Karpas-422 (cell line): ENCODE data around the gene ZFHX3. TPM values are rescaled to one million over a fixed set of nuclear protein-coding genes. Genes with fewer than 3 reads are reported as not detected.

Source experiments
- DNase-seq: peaks from one replicate; pipeline ENCODE4 v3.0.0-alpha.2; 2015
- H2AFZ ChIP-seq: fragments of 200-600 bp; sonication (generic); 2 replicates; pipeline ENCODE4 v1.6.1; 2014; ENCODE audit warnings: antibody characterized with exemption, low read length, mixed read lengths
- H3K27ac ChIP-seq: fragments of 200-600 bp; sonication (generic); 2 replicates; pipeline ENCODE4 v1.5.1; 2014; ENCODE audit warnings: mild to moderate bottlenecking, low read length, moderate library complexity
- H3K27me3 ChIP-seq: fragments of 200-600 bp; sonication (generic); 2 replicates; pipeline ENCODE4 v1.6.1; 2014; ENCODE audit warnings: low read length, mixed read lengths
- H3K36me3 ChIP-seq: fragments of 200-600 bp; sonication (generic); 2 replicates; pipeline ENCODE4 v1.6.1; 2014; ENCODE audit warnings: low read length, mixed read lengths; ENCODE audit not compliant: insufficient read depth
- H3K4me1 ChIP-seq: fragments of 200-600 bp; sonication (generic); 2 replicates; pipeline ENCODE4 v1.6.1; 2014; ENCODE audit warnings: mild to moderate bottlenecking, low read length, mixed read lengths
- H3K4me2 ChIP-seq: fragments of 200-600 bp; sonication (generic); 2 replicates; pipeline ENCODE4 v1.6.1; 2014; ENCODE audit warnings: low read length, low read depth, mild to moderate bottlenecking; ENCODE audit not compliant: poor library complexity, severe bottlenecking
- H3K4me3 ChIP-seq: fragments of 200-600 bp; sonication (generic); 2 replicates; pipeline ENCODE4 v1.5.1; 2014; ENCODE audit warnings: mild to moderate bottlenecking, antibody characterized with exemption, low read length, mixed read lengths
- H3K79me2 ChIP-seq: fragments of 200-600 bp; sonication (generic); 2 replicates; pipeline ENCODE4 v1.6.1; 2014; ENCODE audit warnings: mild to moderate bottlenecking, low read length, mixed read lengths
- H3K9ac ChIP-seq: fragments of 200-600 bp; sonication (generic); 2 replicates; pipeline ENCODE4 v1.6.0; 2014; ENCODE audit warnings: low read length
- H3K9me2 ChIP-seq: fragments of 200-600 bp; sonication (generic), shearing (Covaris generic); replicated peaks from 2 replicates; pipeline ENCODE4 v1.6.0; 2014; ENCODE audit warnings: mild to moderate bottlenecking, low read length, moderate library complexity; ENCODE audit not compliant: insufficient read depth
- H3K9me3 ChIP-seq: fragments of 300-700, 200-600 bp; sonication (generic); 2 replicates; pipeline ENCODE4 v1.6.1; 2014; ENCODE audit warnings: low read length, mixed read lengths
- H4K20me1 ChIP-seq: fragments of 200-600 bp; sonication (generic); 2 replicates; pipeline ENCODE4 v1.6.1; 2014; ENCODE audit warnings: mild to moderate bottlenecking, antibody characterized with exemption, low read length, low read depth; ENCODE audit not compliant: insufficient read depth
- total RNA-seq: library from RNA; depleted of rRNA; stranded (reverse); fragments of >200 nt; shearing (Covaris generic); gene quantifications from 2 replicates; pipeline ENCODE4 v1.2.3, GENCODE V29; 2014; ENCODE audit warnings: low replicate concordance

Gene ZFHX3
- total RNA-seq, 1 experiment from 2014 or later, result 0.67 TPM

DNA sequence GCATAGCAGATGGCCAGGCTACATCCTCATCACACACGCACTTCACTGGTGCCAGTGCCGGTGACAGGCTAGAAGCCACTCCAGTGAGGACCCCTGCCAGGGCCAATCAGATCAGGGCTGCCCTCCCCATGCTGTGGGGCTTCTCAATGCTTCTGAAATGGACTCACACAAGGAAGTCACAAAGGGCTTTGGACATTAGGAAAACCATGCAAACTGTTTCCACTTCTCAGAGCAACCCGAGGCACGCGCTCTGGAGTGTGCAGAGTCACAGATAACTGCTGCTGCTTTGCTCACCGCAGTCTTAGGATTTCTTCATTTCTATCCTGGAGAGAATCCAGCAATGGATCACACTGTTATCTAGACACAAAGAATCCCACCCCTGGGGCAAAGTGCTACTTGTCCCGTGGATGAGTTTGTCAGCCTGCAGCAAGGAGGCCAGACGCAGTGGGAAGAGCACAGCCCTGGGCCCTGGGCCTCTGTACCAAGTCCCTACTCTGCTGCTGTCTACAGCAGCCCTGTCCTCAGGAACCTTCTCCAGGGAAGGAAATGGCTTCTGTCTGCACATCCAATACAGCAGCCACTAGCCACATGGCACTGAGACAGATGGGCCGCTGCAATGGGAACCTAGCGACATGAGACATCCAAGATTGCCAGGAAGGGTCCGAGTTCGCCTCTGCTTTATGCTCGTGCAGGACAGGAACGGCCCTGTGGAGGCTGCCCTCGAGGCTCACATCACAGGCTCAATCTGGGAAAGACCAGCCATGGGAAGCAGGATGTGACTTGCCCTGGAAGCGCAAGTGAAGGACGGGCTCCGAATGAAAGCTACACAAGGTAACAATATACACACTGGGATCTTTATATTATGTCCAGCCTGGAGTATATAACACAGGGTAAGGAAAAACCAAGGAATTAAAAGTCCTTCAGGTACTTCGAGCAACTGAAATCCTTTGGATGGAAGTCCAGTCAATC is 169.3 kb downstream of the ZFHX3 start:
- Histone ChIP-seq H4K20me1 (no peaks in the 10 kb centered on the region), H2AFZ (no peak overlapping the region), H3K9me3 (no peaks in the 10 kb centered on the region), H3K27ac (no peak overlapping the region), H3K4me3 (no peak overlapping the region), H3K4me2 (no peak overlapping the region), H3K79me2 (no peaks in the 10 kb centered on the region), H3K4me1 (peaks cover 7% of the 10 kb centered on the region), H3K9ac (no peak overlapping the region), H3K9me2 (no peaks in the 10 kb centered on the region), H3K36me3 (no peaks in the 10 kb centered on the region), H3K27me3 (no peaks in the 10 kb centered on the region)
- no peak for DNase-seq

DNA sequence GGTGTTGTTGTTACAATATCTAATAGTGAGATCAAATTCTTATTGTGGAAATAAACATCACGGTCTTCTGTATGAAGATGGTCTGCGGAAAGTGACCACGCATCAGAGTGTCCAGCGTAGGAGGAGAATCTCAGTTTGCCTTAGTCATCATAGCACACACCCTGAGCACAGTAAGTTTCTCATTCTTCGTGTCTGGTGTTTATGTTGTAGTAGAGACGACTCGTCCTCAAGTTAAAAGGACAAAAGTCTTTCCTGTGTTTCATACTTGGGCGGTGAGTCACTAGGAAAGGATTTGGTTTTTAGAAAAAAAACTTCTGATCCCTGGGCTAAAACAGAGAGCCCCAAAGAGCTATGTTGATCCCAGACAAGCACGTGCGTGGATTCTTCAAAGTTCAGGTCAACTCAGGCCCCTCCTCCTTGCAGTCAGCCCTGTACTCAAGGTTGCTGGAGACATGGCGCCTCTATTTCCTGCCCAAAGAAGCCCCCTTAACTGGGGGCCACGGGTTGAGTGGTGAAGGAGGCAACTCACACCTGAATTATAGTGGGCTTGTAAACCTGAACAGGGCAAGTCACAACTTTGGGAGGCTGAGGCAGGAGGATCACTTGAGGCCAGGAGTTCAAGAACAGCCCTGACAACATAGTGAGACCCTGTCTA is 170.4 kb downstream of the ZFHX3 start:
- H2AFZ ChIP-seq, result no peak overlapping the region
- H4K20me1 ChIP-seq, result no peaks in the 10 kb centered on the region
- no peaks in the 10 kb centered on the region for H3K79me2 ChIP-seq
- no peaks in the 10 kb centered on the region for H3K9me3 ChIP-seq
- no peak overlapping the region for H3K4me2 ChIP-seq
- H3K4me3 ChIP-seq, result no peak overlapping the region
- H3K27ac ChIP-seq, result no peak overlapping the region
- no peaks in the 10 kb centered on the region for H3K36me3 ChIP-seq
- DNase-seq, result no peak
- no peak overlapping the region for H3K9ac ChIP-seq
- H3K4me1 ChIP-seq, result peaks cover 7% of the 10 kb centered on the region
- H3K27me3 ChIP-seq, result no peaks in the 10 kb centered on the region
- no peaks in the 10 kb centered on the region for H3K9me2 ChIP-seq

DNA sequence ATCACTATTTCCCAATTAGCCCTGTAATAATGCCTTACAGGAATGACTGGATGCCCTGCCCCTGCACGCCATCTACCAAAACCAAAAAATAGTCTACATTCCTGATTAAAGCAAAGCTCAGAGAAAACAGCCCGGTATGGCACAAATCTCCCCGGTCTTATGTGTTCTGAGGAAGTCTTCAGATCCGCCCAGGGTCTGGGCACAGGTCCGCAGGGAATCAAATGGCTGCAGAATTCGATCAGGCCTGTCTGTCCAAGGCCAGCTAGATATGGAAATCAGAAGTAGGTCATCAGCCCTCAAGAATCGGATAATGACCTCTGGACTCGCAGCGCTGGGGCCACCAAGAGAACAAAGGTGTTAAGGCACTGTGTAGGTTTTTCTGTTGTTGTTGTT is 171.0 kb downstream of the ZFHX3 start:
- Histone ChIP-seq H3K4me2 (no peak overlapping the region), H3K27ac (no peak overlapping the region), H3K79me2 (no peaks in the 10 kb centered on the region), H3K9me3 (no peaks in the 10 kb centered on the region), H3K4me1 (peaks cover 7% of the 10 kb centered on the region), H4K20me1 (no peaks in the 10 kb centered on the region), H3K4me3 (no peak overlapping the region), H3K9me2 (no peaks in the 10 kb centered on the region), H2AFZ (no peak overlapping the region), H3K27me3 (no peaks in the 10 kb centered on the region), H3K36me3 (no peaks in the 10 kb centered on the region), H3K9ac (no peak overlapping the region)
- DNase-seq, result no peak

DNA sequence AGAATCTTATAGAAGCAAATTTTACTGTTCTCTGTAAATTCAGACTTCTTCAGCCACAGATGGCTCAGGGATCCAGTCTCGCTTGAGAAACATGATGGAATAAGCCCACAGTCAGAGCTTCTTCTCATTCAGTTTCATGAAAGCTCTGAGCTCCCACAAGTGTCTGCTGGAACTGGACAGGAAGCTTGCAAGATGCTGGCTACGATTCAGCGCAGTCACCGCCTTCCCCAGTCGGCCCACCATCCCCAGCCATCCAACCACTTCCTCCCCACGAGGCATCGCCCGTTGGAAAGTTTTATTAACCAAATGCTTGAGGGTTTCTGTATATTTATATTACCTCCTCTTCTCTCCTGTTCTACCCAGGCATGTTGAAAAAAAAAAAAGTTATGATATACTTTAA is 171.7 kb downstream of the ZFHX3 start:
- H3K27me3 ChIP-seq, result no peaks in the 10 kb centered on the region
- DNase-seq, result no peak
- H2AFZ ChIP-seq, result no peak overlapping the region
- no peak overlapping the region for H3K27ac ChIP-seq
- H3K4me2 ChIP-seq, result no peak overlapping the region
- no peak overlapping the region for H3K9ac ChIP-seq
- no peaks in the 10 kb centered on the region for H3K9me2 ChIP-seq
- no peaks in the 10 kb centered on the region for H3K36me3 ChIP-seq
- H3K4me1 ChIP-seq, result peaks cover 7% of the 10 kb centered on the region
- no peaks in the 10 kb centered on the region for H3K9me3 ChIP-seq
- H3K4me3 ChIP-seq, result no peak overlapping the region
- H3K79me2 ChIP-seq, result no peaks in the 10 kb centered on the region
- H4K20me1 ChIP-seq, result no peaks in the 10 kb centered on the region

DNA sequence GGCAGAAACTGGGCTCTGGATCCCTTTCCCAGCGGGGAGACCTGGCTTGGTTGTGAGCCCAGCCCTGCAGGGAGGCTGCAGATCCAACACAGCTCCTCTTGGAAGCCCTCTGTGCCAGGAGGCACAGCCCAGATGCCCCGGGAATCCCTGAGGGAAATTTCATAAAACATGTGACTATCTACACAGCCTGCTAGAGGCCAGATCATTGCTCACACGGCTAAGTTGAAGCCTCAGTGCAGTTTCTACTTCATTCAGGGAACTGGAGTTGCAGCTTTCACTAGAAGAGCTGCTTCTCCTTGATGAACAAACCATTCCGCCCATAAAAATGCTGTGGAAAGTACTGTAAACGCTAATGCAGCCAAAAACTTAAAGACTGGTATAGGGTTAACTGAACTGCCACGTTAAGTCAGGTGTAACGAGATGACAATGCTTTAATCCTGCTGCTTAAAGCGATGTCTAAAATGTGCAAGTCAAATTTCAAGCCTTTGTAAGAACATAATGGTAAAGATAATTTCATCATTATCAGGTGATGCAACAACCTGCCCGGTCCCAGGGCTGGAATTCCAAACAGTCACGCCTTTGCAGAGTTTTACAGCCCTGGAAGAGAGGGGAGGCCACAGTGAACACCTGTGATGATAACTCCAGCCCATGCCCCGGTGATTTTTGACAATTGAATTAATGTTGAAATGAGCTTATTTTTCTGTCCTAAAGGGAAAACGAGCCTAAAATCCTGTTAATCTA is 172.5 kb downstream of the ZFHX3 start:
- H3K27ac ChIP-seq, result no peak overlapping the region
- no peaks in the 10 kb centered on the region for H3K9me2 ChIP-seq
- H3K4me2 ChIP-seq, result no peak overlapping the region
- H3K36me3 ChIP-seq, result no peaks in the 10 kb centered on the region
- H3K9me3 ChIP-seq, result no peaks in the 10 kb centered on the region
- no peaks in the 10 kb centered on the region for H4K20me1 ChIP-seq
- peaks cover 7% of the 10 kb centered on the region for H3K4me1 ChIP-seq
- H3K4me3 ChIP-seq, result no peak overlapping the region
- DNase-seq, result no peak
- H3K9ac ChIP-seq, result no peak overlapping the region
- H3K27me3 ChIP-seq, result no peaks in the 10 kb centered on the region
- no peaks in the 10 kb centered on the region for H3K79me2 ChIP-seq
- no peak overlapping the region for H2AFZ ChIP-seq

DNA sequence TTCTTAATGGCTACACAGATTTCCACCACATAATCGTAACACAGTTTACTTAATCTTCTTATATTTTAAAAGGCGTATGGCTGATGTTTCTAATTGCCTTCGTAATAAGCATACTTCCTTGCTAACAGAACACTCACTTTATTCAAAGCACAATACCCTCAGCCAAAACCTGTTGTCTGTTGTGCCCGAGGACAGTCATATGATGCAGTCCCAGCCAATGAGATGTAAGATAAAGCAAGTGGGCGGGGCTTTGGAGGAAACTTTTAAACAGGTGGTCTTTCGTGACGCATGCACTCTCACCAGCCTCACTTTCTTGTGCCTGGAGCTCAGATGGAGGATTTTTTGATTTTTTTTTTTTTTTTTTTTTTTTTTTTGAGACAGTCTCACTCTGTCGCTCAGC is 174.1 kb downstream of the ZFHX3 start:
- Histone ChIP-seq H3K27ac (no peak overlapping the region), H3K4me2 (no peak overlapping the region), H2AFZ (no peak overlapping the region), H3K27me3 (no peaks in the 10 kb centered on the region), H3K4me3 (no peak overlapping the region), H3K79me2 (no peaks in the 10 kb centered on the region), H4K20me1 (no peaks in the 10 kb centered on the region), H3K36me3 (no peaks in the 10 kb centered on the region), H3K4me1 (peaks cover 7% of the 10 kb centered on the region), H3K9ac (no peak overlapping the region), H3K9me3 (no peaks in the 10 kb centered on the region), H3K9me2 (no peaks in the 10 kb centered on the region)
- no peak for DNase-seq

GRCh38 chr16:72873044-72873443 is 174.9 kb downstream of the ZFHX3 start:
- H3K4me1 ChIP-seq, result peaks cover 7% of the 10 kb centered on the region
- H3K27ac ChIP-seq, result no peak overlapping the region
- H3K4me3 ChIP-seq, result no peak overlapping the region
- H4K20me1 ChIP-seq, result no peaks in the 10 kb centered on the region
- no peaks in the 10 kb centered on the region for H3K27me3 ChIP-seq
- H3K9me2 ChIP-seq, result no peaks in the 10 kb centered on the region
- H3K36me3 ChIP-seq, result no peaks in the 10 kb centered on the region
- no peak overlapping the region for H3K9ac ChIP-seq
- no peaks in the 10 kb centered on the region for H3K9me3 ChIP-seq
- no peak for DNase-seq
- H3K79me2 ChIP-seq, result no peaks in the 10 kb centered on the region
- H3K4me2 ChIP-seq, result no peak overlapping the region
- no peak overlapping the region for H2AFZ ChIP-seq

GRCh38 chr16:72865835-72866234 is 182.1 kb downstream of the ZFHX3 start:
- Histone ChIP-seq H3K27me3 (no peaks in the 10 kb centered on the region), H4K20me1 (no peaks in the 10 kb centered on the region), H3K27ac (no peak overlapping the region), H3K4me1 (no peaks in the 10 kb centered on the region), H3K4me3 (no peak overlapping the region), H3K9ac (no peak overlapping the region), H3K79me2 (no peaks in the 10 kb centered on the region), H3K36me3 (no peaks in the 10 kb centered on the region), H3K9me3 (no peaks in the 10 kb centered on the region), H3K4me2 (no peak overlapping the region), H2AFZ (no peak overlapping the region), H3K9me2 (no peaks in the 10 kb centered on the region)
- DNase-seq, result no peak
